Measurements from ENCODE around the gene NPAS1. TPM values are rescaled to one million over a fixed set of nuclear protein-coding genes. Genes with fewer than 3 reads are reported as not detected.

NPAS1 gene, protein sequence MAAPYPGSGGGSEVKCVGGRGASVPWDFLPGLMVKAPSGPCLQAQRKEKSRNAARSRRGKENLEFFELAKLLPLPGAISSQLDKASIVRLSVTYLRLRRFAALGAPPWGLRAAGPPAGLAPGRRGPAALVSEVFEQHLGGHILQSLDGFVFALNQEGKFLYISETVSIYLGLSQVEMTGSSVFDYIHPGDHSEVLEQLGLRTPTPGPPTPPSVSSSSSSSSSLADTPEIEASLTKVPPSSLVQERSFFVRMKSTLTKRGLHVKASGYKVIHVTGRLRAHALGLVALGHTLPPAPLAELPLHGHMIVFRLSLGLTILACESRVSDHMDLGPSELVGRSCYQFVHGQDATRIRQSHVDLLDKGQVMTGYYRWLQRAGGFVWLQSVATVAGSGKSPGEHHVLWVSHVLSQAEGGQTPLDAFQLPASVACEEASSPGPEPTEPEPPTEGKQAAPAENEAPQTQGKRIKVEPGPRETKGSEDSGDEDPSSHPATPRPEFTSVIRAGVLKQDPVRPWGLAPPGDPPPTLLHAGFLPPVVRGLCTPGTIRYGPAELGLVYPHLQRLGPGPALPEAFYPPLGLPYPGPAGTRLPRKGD
- total RNA-seq (2022; extraction: Qiagen RNA extraction; ENCODE audit: low read depth) = 4.2 to 7.4 TPM (median 5.5 TPM) in 5 replicates

DNA sequence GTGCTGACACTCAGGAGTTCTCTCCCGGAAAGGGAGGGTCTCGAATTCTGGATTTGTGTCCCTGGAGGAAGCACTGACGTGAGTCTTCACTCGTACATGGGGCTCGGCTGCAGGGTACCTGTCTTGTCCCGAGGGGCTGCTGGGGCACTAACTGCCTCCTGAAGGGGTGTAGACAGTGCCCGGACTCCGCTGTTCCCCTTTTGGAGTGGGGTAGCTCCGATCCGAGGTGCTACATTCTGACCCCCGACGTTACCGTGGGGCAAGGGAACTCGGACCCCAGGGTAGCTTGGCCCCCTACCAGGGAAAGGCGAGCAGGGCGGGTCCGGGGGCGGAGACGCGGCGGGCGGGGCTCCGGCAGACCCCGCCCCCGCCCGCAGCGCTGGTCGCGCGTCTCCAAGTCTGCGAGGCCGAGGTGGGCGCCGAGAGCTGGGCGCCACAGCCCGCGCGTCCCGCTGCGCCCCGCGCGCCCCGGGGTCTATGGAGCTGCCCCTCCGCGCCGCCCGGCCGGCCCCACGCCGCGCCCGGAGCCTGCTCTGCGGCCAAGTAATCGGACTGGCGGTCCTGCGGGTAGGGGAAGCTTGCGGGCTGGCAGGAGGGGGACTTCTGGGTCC, at the start of gene NPAS1:
Gene NPAS1, plus strand, starts transcription at position 407 of the 611 bp plus-strand sequence. CDS start 1,211 bp downstream, outside the sequence.

Other genes starting within 250 kb of the NPAS1 start
- 247 to 297 TPM (median 272 TPM) in 5 replicates for gene SLC1A5, start 231.2 kb upstream of the NPAS1 start, total RNA-seq (2022; extraction: Qiagen RNA extraction; ENCODE audit: low read depth)
- 246 to 308 TPM (median 280 TPM) in 5 replicates for gene AP2S1, start 169.0 kb upstream of the NPAS1 start, total RNA-seq (2022; extraction: Qiagen RNA extraction; ENCODE audit: low read depth)
- 26.0 to 34.4 TPM (median 32.7 TPM) in 5 replicates for gene ARHGAP35, start 158.8 kb upstream of the NPAS1 start, total RNA-seq (2022; extraction: Qiagen RNA extraction; ENCODE audit: low read depth)
- 23.9 to 71.7 TPM (median 64.5 TPM) in 5 replicates for gene TMEM160, start 28.8 kb downstream of the NPAS1 start, total RNA-seq (2022; extraction: Qiagen RNA extraction; ENCODE audit: low read depth)
- 20.4 to 25.9 TPM (median 22.4 TPM) in 5 replicates for gene ZC3H4, start 93.9 kb downstream of the NPAS1 start, total RNA-seq (2022; extraction: Qiagen RNA extraction; ENCODE audit: low read depth)
- 206 to 234 TPM (median 212 TPM) in 5 replicates for gene SAE1, start 111.0 kb downstream of the NPAS1 start, total RNA-seq (2022; extraction: Qiagen RNA extraction; ENCODE audit: low read depth)
- gene BBC3, start 211.4 kb downstream of the NPAS1 start, total RNA-seq (2022; extraction: Qiagen RNA extraction; ENCODE audit: low read depth) = 21.9 to 31.1 TPM (median 28.0 TPM) in 5 replicates
- 21.6 to 27.2 TPM (median 23.0 TPM) in 5 replicates for gene CCDC9, start 236.7 kb downstream of the NPAS1 start, total RNA-seq (2022; extraction: Qiagen RNA extraction; ENCODE audit: low read depth)